Upper lobe of left lung (tissue), 4 donors: ENCODE results near the gene RAD21L1.

ENCODE experiments used
- EP300 ChIP-seq, 4 donors: sonication (generic); formaldehyde crosslinking; IDR thresholded peaks; one replicate each; pipeline ENCODE4 v1.5.1; 2017; ENCODE audit warnings: antibody characterized with exemption in 4 of 4, control low read depth in 2 of 4
- POLR2A ChIP-seq, 4 donors: fragments of 450-650 bp; IDR thresholded peaks; one replicate each; pipeline ENCODE4 v1.5.1; 2016 to 2017; ENCODE audit warnings: antibody characterized with exemption in 4 of 4, mild to moderate bottlenecking in 2 of 4
- POLR2AphosphoS5 ChIP-seq, 2 donors: sonication (generic); formaldehyde crosslinking; IDR thresholded peaks; one replicate each; pipeline ENCODE4 v1.5.1; 2017; ENCODE audit warnings: antibody characterized with exemption in 2 of 2
- TF ChIP-seq, protein P1 (sequence below), 6 experiments: fragments of 450-650 bp in 4 of 6; fragments of 200-600 bp in 2 of 6; sonication (generic) in 2 of 6; IDR thresholded peaks; one replicate each; pipeline ENCODE4 v1.5.1; 2016 to 2019; ENCODE audit warnings: antibody characterized with exemption in 6 of 6

- TF ChIP-seq, protein P1, sequence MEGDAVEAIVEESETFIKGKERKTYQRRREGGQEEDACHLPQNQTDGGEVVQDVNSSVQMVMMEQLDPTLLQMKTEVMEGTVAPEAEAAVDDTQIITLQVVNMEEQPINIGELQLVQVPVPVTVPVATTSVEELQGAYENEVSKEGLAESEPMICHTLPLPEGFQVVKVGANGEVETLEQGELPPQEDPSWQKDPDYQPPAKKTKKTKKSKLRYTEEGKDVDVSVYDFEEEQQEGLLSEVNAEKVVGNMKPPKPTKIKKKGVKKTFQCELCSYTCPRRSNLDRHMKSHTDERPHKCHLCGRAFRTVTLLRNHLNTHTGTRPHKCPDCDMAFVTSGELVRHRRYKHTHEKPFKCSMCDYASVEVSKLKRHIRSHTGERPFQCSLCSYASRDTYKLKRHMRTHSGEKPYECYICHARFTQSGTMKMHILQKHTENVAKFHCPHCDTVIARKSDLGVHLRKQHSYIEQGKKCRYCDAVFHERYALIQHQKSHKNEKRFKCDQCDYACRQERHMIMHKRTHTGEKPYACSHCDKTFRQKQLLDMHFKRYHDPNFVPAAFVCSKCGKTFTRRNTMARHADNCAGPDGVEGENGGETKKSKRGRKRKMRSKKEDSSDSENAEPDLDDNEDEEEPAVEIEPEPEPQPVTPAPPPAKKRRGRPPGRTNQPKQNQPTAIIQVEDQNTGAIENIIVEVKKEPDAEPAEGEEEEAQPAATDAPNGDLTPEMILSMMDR (IDR thresholded peaks at IDR 0.05): no peak
- TF ChIP-seq POLR2A (IDR thresholded peaks at IDR 0.05): no peak
- TF ChIP-seq POLR2AphosphoS5 (IDR thresholded peaks at IDR 0.05): no peak
- TF ChIP-seq EP300 (IDR thresholded peaks at IDR 0.05): no peak
Observed at GRCh38 chr20:1210501-1210900, 15.3 kb upstream of the RAD21L1 start.
